ENCODE measurements around the gene PLP1.
"Not testable (repeated sequence)": the region's sequence is repeated elsewhere in the genome, so short reads cannot be mapped to it uniquely, and the experiment has no call there.

The PLP1 gene

DNA sequence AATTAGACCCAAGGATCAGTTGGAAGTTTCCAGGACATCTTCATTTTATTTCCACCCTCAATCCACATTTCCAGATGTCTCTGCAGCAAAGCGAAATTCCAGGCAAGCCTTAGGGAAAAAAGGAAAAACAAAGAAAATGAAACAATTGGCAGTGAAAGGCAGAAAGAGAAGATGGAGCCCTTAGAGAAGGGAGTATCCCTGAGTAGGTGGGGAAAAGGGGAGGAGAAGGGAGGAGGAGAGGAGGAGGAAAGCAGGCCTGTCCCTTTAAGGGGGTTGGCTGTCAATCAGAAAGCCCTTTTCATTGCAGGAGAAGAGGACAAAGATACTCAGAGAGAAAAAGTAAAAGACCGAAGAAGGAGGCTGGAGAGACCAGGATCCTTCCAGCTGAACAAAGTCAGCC lies at the start of gene PLP1:
TSS of gene PLP1 (plus strand) at position 295 of the 400 bp plus-strand sequence. CDS start 156 bp downstream, outside the sequence.
- no peak for DNase-seq (ENCODE audit: low read depth)

GRCh38 chrX:103727115-103727514 lies 49.5 kb upstream of the PLP1 start:
- DNase-seq (ENCODE audit: low read depth), result no peak

GRCh38 chrX:103729015-103729414 lies 47.6 kb upstream of the PLP1 start:
- no peak for DNase-seq (ENCODE audit: low read depth)

GRCh38 chrX:103730147-103730795 lies 46.4 kb upstream of the PLP1 start:
- DNase-seq (ENCODE audit: low read depth), result no peak

- no peak for DNase-seq (ENCODE audit: low read depth)
These were observed 45.7 kb upstream of the PLP1 start for GRCh38 chrX:103730796-103731493.

DNA sequence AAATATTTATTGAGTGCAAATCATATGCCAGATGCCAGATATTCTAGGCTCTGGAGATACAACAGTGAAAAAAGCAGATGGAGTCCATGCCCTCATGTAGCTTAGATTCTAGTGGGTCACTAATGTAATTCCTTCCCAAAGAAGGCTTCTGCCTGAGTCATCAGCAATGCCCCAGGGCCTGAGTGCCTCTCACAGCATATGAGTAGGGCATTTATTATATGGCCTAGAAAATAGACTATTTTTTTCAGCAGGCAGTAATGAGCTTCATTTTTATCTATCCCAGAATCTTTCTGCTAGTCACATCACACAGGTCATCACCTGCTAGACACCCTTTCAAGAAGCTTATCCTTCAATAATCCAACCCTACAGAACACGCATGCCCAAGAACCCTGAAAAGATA lies 43.6 kb upstream of the PLP1 start:
- DNase-seq (ENCODE audit: low read depth), result no peak

DNA sequence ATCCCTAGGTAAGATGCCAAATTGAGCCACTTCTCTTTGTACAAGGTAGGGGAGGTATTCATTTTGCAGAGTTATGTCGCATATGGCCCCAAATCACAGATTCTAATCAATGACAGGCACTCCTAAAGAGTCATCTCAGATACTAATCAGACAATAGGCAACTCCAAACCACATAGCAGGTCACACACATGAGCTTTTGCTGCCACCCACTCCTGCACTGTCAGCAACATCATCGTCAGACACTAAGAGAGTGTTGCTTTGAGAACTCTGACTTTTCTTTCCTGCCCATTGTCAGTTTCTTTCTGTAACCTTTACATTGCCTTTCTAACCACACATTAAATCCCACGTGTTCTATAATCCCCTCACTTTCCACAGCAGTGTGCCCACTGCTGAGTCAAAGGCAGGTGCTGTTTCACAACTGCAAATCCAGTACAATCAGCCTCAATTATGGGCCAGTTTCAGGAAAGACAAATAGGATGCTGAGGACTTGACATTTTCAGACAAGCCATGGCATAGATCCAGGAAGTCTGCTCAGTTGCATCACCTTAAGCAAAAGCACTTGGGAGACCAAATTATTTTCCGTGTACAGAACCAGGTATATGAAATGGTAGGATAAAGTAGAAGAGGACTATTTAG lies 42.4 kb upstream of the PLP1 start:
- no peak for DNase-seq (ENCODE audit: low read depth)

DNA sequence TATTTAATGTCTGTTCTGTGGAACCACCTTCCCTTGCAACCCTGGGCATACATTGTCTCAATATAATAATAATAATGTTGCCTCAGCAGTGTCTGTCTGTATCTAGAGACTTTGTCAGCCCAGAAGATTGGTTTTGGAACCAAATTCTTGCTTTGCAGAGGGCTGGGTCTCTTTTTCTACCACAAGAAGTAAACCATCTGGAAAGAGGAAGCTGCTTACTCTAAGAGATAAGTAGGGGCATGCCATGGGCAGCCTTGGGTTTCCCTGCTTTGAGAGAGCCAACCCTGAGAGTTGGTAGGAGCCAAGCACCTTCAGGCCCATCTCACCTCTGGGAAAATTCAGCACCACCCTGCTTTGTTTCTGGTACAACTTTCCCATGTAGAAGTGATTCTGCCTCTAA lies 38.9 kb upstream of the PLP1 start:
- DNase-seq (ENCODE audit: low read depth), result no peak

- DNase-seq (ENCODE audit: low read depth), result no peak
These were observed 37.2 kb upstream of the PLP1 start for GRCh38 chrX:103739421-103739820.

- no peak for DNase-seq (ENCODE audit: low read depth)
These were observed 34.8 kb upstream of the PLP1 start for GRCh38 chrX:103741879-103742278.

DNA sequence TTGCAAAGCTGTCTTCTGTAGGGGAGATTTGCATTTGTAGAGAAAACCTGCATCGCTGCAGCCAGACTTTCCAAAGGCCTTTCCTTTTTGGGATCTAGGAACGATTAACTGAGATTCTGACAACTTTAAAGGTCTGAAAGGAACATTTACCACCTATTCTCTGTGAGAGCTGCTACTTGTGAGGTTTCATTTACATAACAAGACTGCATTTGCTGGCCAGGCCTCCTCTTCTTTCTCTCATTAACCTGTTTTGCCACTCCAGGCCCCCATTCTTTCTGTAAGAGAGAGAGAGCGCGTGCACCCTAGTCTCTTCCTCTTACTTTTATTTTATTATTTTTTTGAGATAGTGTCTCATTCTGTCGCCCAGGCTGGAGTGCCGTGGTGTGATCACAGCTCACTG lies 34.3 kb upstream of the PLP1 start:
- DNase-seq (ENCODE audit: low read depth), result no peak

- DNase-seq (ENCODE audit: low read depth), result no peak
These were observed 29.5 kb upstream of the PLP1 start for GRCh38 chrX:103747163-103747562.

DNA sequence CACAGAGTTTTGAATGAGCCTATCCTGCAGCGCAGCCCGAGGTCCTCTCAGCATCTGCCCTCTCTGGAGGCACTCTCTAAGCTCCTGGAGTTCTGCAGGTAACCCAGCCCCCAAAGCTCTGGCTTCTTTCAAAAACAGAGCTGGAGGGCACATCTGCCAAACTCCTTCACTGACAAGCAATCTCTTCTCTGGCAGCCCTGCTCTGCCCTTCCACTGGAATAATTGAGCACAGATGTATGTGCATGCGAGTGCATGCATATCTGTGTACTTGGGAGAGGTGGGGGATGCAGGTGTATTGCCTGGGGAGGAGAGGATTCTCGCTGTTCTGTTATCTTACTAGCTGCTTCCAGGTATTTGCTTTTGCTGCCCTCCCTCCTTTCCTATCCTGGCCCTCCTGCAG lies 22.2 kb upstream of the PLP1 start:
- no peak for DNase-seq (ENCODE audit: low read depth)

DNA sequence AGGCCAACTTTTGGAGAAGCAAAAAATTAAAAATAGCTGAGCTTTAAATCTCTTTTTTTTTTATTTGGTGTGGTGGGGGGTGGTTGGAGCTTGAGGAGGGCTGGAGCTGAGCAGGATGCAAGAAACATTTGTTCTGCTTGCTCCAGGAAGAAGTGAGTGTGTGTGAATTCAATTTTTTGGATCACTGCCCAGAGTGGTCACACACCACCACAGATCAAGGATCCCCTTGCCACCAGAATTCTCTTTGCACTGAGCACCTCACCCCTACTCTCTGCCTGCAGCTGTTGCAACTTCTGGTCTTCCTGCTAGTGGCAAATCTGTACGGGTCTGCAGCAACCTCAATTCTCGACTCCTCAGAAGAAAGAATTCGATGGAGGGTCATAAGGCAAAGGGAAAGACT lies 19.9 kb upstream of the PLP1 start:
- no peak for DNase-seq (ENCODE audit: low read depth)

- DNase-seq (ENCODE audit: low read depth), result no peak
These were observed 18.1 kb upstream of the PLP1 start for GRCh38 chrX:103758555-103758954.

GRCh38 chrX:103763541-103763940 lies 13.1 kb upstream of the PLP1 start:
- not testable (repeated sequence) for DNase-seq (ENCODE audit: low read depth)

- DNase-seq (ENCODE audit: low read depth), result not testable (repeated sequence)
These were observed 9.7 kb upstream of the PLP1 start for GRCh38 chrX:103766813-103767555.

DNA sequence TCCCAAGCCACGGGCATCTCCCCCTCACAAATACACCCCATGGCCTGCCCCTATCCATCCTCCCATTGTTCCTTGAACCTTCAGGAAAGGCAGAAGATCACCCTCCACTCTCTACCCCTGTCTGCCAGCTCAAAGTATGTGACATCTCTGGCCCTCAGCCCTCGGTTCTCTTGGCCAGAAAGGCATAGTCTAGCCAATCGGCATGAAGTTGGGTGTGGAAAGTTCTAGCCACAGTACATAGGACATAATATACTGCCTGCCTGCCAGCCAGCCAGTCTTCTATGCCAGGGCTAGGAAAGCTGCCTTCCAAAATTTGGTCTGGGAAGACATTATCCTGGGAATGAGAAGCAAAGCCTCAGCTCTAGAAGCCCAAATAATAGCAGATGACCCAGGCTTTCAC lies 3.2 kb upstream of the PLP1 start:
- DNase-seq (ENCODE audit: low read depth), result no peak

DNA sequence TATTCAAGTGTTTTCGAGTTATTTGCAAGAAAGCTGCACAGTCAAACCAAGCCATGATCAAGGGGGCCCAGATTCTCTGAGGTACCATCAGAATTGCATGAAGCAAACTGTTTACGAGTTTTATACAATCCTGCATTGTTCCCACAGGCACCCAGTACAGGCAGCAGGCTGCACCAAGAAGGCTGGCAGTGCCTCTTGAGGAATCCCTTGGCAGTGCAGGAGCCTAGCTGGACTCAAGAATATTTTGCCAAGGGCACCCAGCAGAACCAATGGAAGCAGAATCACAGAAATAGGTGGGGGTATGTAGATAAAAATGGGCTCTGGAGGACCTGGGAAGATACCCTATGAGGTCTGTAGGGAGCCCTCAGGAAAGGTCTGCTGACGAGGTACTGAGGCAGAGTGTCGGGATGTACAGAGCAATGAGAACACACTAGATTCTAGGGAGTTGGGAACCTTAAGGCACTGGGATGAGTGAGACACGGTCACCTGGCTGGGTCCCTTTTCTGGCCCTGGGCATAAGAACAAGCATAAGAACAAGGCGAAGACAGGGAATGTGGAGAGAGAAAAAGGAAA lies 2.5 kb upstream of the PLP1 start:
- no peak for DNase-seq (ENCODE audit: low read depth)

- DNase-seq (ENCODE audit: low read depth), result no peak
These were observed 2.6 kb downstream of the PLP1 start for GRCh38 chrX:103779141-103779789.

GRCh38 chrX:103780336-103781061 lies 3.9 kb downstream of the PLP1 start:
- DNase-seq (ENCODE audit: low read depth), result no peak
